ENCODE measurements around the gene CATSPERD.
A peak's percentile ranks its signal among the peaks of the same experiment; 100 is the strongest.

The CATSPERD gene

DNA sequence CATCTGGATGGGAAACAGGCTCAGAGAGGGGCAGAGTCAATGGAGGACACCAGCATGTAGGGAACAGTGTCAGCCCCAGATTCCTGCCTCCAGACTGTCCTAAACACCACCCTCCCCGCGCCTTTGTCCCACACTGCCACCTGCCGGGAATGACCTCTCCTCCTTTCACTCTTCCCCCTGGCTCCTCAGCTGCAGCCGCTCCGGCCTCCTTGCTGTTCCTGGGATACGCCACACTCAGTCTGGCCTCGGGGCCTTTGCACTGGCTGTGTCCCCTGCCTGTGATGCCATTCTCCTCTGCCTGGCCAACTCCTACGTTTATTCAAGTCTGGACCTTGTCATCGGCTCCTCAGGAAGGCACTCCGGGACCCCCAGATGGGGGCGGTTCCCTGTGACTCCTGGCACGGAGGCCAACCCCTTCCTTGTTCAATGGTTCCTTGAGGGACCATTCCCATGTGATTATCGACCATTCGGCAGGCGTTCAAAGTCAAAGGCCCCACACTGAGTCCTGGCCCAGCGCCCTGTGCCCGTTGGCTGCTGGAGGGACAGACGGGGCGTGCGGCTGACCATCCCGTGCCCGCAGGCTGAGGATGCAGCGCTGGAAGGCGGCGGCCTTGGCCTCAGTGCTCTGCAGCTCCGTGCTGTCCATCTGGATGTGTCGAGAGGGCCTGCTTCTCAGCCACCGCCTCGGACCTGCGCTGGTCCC lies 103.3 kb downstream of the CATSPERD start:
- no peak for DNase-seq

DNA sequence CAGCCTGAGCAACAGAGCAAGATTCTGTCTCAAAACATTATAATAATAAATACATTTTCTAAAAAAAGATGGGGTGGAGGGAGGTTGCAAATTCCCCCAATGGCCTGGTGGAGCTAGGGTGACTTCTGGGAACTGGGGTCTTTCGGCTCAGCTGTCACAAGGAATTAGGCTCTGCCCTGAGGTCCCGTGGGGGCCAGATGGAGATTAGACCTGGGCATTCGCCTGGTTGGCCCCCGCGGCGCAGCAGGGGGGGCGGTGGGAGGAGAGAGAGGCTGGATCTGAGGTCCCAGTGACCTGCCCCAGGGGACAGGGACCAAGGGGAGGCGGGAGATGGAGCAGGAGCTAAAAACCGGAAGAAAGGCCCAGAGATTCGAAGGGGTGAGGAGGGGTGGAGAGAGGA lies 104.3 kb downstream of the CATSPERD start:
- DNase-seq: no peak

DNA sequence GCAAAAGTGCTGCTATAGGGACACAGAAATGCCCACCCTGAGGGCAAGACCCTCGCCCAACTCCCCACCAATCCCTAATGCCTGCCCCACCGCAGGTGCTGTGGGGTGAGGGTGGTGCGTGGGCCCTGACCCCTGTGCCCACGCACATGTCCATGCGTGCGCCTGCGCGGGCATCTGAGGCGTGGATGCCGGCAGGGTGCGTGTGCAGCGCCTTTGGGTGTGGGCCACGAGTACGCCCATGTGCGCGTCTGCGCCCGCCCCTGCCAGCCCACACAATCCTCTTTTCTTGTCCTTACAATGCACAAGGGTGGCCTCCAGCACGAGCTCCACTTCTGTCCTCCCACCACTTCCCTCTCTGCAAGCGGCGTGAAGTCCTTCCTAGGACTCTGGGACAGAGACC lies 104.7 kb downstream of the CATSPERD start:
- DNase-seq: peak in 10 of 56 donors; percentile 2 to 44 (median 18)

DNA sequence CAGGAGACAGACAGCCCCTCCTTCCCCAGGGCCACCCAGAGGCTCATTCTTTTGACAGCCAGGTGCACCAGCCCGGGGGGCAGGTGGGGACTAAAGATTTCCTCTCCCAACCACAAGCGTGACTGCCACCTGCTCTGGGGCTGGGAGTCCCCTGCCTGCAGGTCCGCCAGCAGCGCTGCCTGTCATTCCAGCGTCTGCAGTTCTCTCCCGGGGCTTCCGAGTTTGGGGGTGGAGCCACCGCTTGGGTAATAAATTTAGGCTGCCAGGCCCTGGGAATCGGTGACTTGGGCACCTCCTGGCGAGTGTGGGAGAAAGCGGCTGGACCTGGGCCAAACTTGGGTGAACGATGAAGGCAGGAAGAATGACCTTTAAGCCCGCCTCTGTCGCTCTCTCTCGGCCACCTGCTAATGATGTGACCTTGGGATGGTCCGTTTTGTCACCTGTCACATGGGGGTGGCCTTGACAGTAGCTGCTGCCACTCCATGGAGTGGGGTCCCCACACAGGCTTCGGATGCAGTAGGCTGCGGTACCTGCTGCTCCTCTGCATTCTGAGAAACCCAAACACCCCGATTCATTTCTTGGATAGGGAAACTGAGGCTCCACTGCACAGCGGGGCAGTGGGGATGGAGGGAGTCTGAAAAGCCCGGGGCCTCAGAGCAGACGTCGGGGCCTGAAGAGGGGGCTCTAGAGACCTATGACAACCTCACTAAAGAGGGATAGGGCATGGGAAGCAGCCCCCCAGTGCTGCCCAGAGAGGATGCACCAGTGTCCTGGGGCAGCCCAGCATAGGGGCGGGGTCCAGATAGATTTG lies 106.3 kb downstream of the CATSPERD start:
- no peak for DNase-seq

DNA sequence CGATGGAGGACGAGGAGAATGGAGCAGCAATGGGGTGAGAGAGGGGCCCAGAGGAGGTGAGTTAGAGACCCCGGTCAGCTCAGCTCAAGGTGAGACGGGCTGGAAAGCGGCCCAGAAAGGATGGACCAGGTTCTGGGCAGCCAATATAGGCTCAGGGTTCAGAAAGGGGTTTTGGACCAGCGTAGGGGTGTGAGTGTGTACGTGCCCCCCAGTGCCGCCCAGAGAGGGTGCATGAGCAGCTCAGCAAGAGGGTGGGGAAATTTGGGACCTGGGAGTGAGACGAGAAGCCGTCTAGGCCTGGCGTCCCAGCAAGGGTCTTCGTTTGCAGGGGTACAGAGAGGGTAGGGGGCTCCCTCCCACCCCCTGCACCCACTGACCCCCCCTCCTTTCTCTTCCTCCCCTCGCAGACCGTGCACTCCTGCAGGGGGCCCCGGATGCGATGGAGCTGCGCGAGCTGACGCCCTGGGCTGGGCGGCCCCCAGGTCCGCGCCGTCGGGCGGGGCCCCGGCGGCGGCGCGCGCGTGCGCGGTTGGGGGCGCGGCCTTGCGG lies 107.0 kb downstream of the CATSPERD start:
- no peak for DNase-seq

DNA sequence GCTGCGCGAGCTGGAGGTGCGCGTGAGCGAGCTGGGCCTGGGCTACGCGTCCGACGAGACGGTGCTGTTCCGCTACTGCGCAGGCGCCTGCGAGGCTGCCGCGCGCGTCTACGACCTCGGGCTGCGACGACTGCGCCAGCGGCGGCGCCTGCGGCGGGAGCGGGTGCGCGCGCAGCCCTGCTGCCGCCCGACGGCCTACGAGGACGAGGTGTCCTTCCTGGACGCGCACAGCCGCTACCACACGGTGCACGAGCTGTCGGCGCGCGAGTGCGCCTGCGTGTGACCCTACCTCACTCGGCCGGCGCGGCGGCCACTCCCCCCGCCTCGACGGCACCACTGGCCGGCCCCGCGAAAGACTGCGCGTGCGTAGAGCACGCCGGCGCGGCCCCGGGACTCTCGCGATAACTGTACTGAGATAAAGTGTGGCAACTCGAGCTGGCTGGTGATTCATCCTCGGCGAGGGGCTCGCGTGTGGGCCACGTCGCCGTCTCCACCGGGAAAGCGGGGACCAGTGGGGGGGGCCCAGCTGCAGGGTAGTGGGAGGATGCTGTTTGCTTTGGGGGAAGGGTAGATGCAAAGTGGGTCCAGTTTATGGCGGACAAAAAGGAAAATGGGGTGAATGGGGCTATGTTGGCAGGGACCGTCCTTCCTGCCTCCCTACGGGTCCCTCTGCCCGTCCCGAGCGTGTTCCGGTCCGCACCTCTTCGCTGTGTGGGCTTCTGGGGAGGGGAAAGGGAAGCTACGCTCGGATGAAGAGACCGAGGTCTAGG lies 107.6 kb downstream of the CATSPERD start:
- peak in 51 of 56 donors; percentile 6 to 85 (median 61) for DNase-seq

Data from nucleus accumbens (tissue), 56 donors.